ENCODE data around the gene DDTL.
"Not testable (repeated sequence)": the region's sequence is repeated elsewhere in the genome, so short reads cannot be mapped to it uniquely, and the experiment has no call there.

DNA sequence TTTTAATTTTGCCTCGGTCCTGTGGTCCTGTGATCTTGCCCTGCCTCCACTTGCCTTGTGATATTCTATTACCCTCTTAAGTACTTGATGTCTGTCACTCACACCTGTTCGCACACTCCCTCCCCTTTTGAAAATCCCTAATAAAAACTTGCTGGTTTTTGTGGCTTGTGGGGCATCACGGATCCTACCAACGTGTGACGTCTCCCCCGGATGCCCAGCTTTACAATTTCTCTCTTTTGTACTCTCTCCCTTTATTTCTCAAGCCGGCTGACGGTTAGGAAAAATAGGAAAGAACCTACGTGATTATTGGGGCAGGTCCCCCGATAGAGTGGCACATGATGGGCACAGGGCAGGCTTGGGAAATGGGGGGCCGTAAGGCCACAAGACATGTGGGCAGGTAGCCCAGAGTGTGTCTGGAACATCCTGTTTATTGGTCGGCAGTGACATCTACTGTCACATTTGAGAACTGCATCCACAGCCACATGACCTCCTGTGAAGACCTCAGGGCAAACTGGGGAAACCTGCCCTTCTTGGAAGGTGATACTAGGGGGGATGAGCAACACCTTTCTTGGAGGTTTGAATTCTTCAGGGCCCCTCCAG lies 10.3 kb upstream of the DDTL start:
- not testable (repeated sequence) for TF ChIP-seq SUZ12 (IDR thresholded peaks at IDR 0.05; ENCODE audit: extremely low read depth, insufficient read depth, insufficient read length); ZNF274 (IDR thresholded peaks at IDR 0.05; ENCODE audit: low read depth, low read length)
